Right lobe of liver (tissue), 6 donors: ENCODE measurements around the gene UNC119B. TPM values are rescaled to one million over a fixed set of nuclear protein-coding genes. Genes with fewer than 3 reads are reported as not detected.
A peak's percentile ranks its signal among the peaks of the same experiment; 100 is the strongest.

Experiments used
- ATAC-seq, 4 donors: fragments of 200-7000 bp; cut with Tn5 transposase; one replicate each; pipeline ENCODE4 v1.9.1; 2020; ENCODE audit warnings: mild to moderate bottlenecking in 4 of 4, moderate library complexity in 4 of 4
- DNase-seq, 3 donors: peaks; one replicate each; pipeline ENCODE4 v3.0.0-alpha.2; 2020
- H3K27ac ChIP-seq, 3 donors: fragments of 200-600 bp; one replicate each; pipeline ENCODE4 v1.8.0; 2022
- H3K27me3 ChIP-seq, 2 donors: fragments of 200-600 bp; one replicate each; pipeline ENCODE4 v1.8.0; 2022
- H3K36me3 ChIP-seq, 4 donors: fragments of 200-600 bp; sonication (generic) in 1 of 4; one replicate each; pipeline versions ENCODE4 v1.5.1 to v1.8.0; 2017 to 2022; ENCODE audit warnings: control low read depth in 1 of 4
- H3K4me1 ChIP-seq, 4 donors: fragments of 200-600 bp; sonication (generic) in 1 of 4; one replicate each; pipeline versions ENCODE4 v1.5.1 to v1.8.0; 2017 to 2022; ENCODE audit warnings: control low read depth in 1 of 4
- H3K4me3 ChIP-seq, 3 donors: fragments of 200-600 bp; one replicate each; pipeline ENCODE4 v1.8.0; 2022
- H3K9me3 ChIP-seq, 4 donors: fragments of 200-600 bp; sonication (generic) in 1 of 4; one replicate each; pipeline versions ENCODE4 v1.5.1 to v1.8.0; 2017 to 2022; ENCODE audit warnings: control low read depth in 1 of 4
- CTCF ChIP-seq, 4 donors: fragments of 200-600 bp in 3 of 4; fragments of 450-650 bp in 1 of 4; IDR thresholded peaks; one replicate each; pipeline versions ENCODE4 v1.5.1 to v1.8.0; 2016 to 2022; ENCODE audit warnings: antibody characterized with exemption in 4 of 4, mild to moderate bottlenecking in 2 of 4
- POLR2A ChIP-seq: fragments of 450-650 bp; IDR thresholded peaks from one replicate; pipeline ENCODE4 v1.6.1; 2017; ENCODE audit warnings: antibody characterized with exemption, mild to moderate bottlenecking
- WGBS: methylation state at CpG from one replicate; pipeline ENCODE4 v1.1.6; 2018; ENCODE audit warnings: low coverage, low lambda C conversion rate; ENCODE audit not compliant: insufficient coverage; ENCODE audit errors: missing lambda C conversion rate; 5-methylcytosine and 5-hydroxymethylcytosine counted together
- intact Hi-C, 2 donors: fragments of 100-400 bp; cut with DNase I; formaldehyde crosslinking; loops; one replicate each; pipeline versions ENCODE4 v1.11.2 to v1.14.1; 2022
- total RNA-seq, 6 experiments: library from RNA; depleted of rRNA in 2 of 6; stranded (reverse); fragments of >200 nt in 2 of 6; fragmentation: NEBNext Ultra II Directional in 3 of 6; extraction: Animal tissue kit (Norgen Biotek cat#: 25700) in 3 of 6; gene quantifications; one replicate each; pipeline versions ENCODE4 v1.1.0 to v1.2.4, GENCODE V29; 2016 to 2023
- donor health status: DM: no; HTN: yes; CAD: no.
- donor health status: DM: no; HTN: no; CAD: no.
- donor health status: DM: no; HTN: no; CAD: no.
- donor health status: DM: no; HTN: yes; CAD: no.
- donor health status: DM: no; HTN: yes; CAD: no.

The UNC119B gene
- total RNA-seq, 6 experiments from 2014 or later, result 4.7 to 10.2 (median 6.6) TPM

DNA sequence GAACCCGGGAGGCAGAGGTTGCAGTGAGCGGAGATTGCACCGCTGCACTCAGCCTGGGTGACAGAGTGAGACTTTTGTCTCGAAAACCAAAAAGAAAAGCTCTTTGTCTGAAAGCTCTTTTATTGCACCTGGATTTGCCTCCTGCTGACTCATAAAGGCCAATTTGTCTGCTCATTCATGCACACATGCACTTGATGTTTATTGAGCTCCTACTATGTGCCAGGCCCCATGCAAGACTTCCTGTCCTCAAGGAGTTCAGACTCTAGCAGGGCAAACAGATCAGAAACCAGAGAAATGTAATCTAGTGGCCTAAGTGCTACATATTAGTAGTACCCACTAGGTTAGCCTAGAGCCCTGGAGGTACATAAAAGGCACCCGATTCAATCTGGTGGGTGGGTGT is 39.6 kb upstream of the UNC119B start:
- no peak for ATAC-seq
- Histone ChIP-seq H3K9me3 (no peaks in the 10 kb centered on the region), H3K27ac (no peak overlapping the region), H3K4me1 (no peaks in the 10 kb centered on the region), H3K27me3 (no peaks in the 10 kb centered on the region), H3K4me3 (no peak overlapping the region), H3K36me3 (no peaks in the 10 kb centered on the region)
- 87% methylated on average over 3 of the region's 5 CpGs for WGBS
- no peak for TF ChIP-seq CTCF (IDR thresholded peaks at IDR 0.05)
- no peak for TF ChIP-seq POLR2A
- intact Hi-C loops, result no loop called here
- no peak for DNase-seq

DNA sequence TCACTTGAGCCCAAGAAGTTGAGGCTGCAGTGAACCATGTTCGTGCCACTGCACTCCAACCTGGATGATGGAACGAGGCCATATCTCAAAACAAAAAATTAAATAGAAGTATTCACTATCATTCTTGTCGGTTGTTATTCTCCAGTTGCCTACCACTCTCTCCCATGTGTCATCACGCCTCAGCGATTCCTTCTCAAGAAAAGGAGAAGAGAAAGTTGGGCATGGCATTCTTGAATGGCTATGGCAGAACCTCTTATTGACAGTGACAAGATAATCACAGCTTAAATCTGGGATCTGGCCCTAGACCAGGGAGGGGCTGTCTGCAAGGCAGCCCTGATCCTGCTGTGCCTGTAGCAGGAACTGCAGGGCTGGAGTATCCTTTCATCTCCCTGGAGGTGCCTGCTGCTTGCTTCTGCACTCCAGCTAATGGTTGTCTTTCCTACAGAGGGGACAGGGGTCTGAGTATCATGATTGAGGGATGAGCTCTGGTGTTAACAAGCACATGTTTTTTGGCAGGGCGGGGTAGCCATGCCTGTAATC is 36.1 kb upstream of the UNC119B start:
- Histone ChIP-seq H3K27me3 (no peaks in the 10 kb centered on the region), H3K4me1 (no peaks in the 10 kb centered on the region), H3K4me3 (no peak overlapping the region), H3K9me3 (no peaks in the 10 kb centered on the region), H3K27ac (no peak overlapping the region), H3K36me3 (no peaks in the 10 kb centered on the region)
- 65% methylated on average over 6 of the region's 6 CpGs for WGBS
- no peak for DNase-seq
- TF ChIP-seq POLR2A, result no peak
- TF ChIP-seq CTCF (IDR thresholded peaks at IDR 0.05), result no peak
- intact Hi-C loops, result no loop called here
- no peak for ATAC-seq

DNA sequence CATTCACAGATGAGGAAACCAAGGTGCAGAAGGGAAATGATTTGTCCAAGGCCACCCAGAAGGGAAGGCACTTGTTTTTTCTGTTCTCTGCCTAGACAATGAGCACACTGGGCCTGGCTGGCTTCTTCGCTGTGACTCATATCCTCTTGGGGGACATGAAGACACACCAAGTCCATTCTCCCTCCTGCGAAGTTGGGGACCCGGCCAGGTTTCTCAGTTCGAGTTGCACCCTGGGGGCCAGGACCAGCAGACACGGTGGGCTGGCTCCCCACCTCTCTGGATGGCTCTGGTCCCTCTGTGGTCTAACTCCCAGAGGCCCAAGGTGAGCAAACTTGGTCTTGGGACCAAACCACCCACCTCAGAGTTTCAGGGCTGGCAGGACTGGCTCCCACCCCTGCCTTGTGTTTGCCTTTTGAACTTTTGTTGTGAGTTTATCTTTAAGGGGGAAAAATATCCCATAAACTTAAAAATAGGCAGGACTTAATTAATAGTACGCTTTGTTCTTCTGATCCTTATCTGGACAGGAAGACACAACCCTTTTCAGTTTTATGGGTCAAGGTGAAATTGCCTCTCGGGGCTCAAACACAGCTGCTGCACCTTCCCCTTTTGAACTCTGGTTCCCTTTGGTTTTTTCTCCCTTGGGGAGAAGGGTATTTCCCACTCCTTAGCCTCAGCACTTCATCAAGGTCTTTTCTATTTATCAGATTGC is 32.3 kb upstream of the UNC119B start:
- TF ChIP-seq CTCF (IDR thresholded peaks at IDR 0.05), result no peak
- no peak for TF ChIP-seq POLR2A
- Histone ChIP-seq H3K36me3 (no peaks in the 10 kb centered on the region), H3K4me3 (no peak overlapping the region), H3K27ac (no peak overlapping the region), H3K27me3 (no peaks in the 10 kb centered on the region), H3K4me1 (no peaks in the 10 kb centered on the region), H3K9me3 (no peaks in the 10 kb centered on the region)
- ATAC-seq (peak in 2 of 4 donors; percentile 54 to 60), DNase-seq (no peak)
- WGBS, result 48% methylated on average over 4 of the region's 7 CpGs
- intact Hi-C loops, result no loop called here

GRCh38 chr12:120678572-120678971 is 31.7 kb upstream of the UNC119B start:
- Histone ChIP-seq H3K36me3 (no peaks in the 10 kb centered on the region), H3K4me3 (no peak overlapping the region), H3K27ac (no peak overlapping the region), H3K4me1 (no peaks in the 10 kb centered on the region), H3K9me3 (no peaks in the 10 kb centered on the region), H3K27me3 (no peaks in the 10 kb centered on the region)
- 67% methylated on average over 8 of the region's 8 CpGs for WGBS
- no peak for ATAC-seq
- intact Hi-C loops, result no loop called here
- no peak for DNase-seq
- TF ChIP-seq POLR2A, result no peak
- no peak for TF ChIP-seq CTCF (IDR thresholded peaks at IDR 0.05)
